Panc1 (cell line): Measurements from ENCODE around the gene RPL35. TPM values are rescaled to one million over a fixed set of nuclear protein-coding genes. Genes with fewer than 3 reads are reported as not detected.

Experiments
- ATAC-seq: fragments of 200-7000 bp; cut with Tn5 transposase; 2 replicates; pipeline ENCODE4 v1.9.1; 2020; ENCODE audit warnings: mild to moderate bottlenecking, moderate library complexity
- BruUV-seq: library from RNA; stranded (reverse); fragments of 400-500 nt; replicated peaks from 2 replicates; lab custom pipeline; 2021; lab: Mats Ljungman, UMichigan
- CTCF ChIA-PET: fragments of 300-600 bp; sonication (Branson Sonifier 250); formaldehyde crosslinking; loops from one replicate; lab custom pipeline; 2022; ENCODE audit warnings: antibody characterized with exemption; lab: Charles Lee
- POLR2A ChIA-PET: fragments of 300-600 bp; sonication (Branson Sonifier 250); formaldehyde crosslinking; loops from one replicate; lab custom pipeline; 2022; ENCODE audit warnings: antibody characterized with exemption; lab: Charles Lee
- DNase-seq: peaks from one replicate; pipeline ENCODE4 v3.0.0-alpha.2; 2010; ENCODE audit warnings: low read depth, low spot score
- H3K27ac ChIP-seq: 2 replicates; pipeline ENCODE4 v1.5.1; 2011; ENCODE audit warnings: mild to moderate bottlenecking, low read length, inconsistent platforms
- H3K27me3 ChIP-seq: fragments of 200-500 bp; sonication (Bioruptor generic); 2 replicates; pipeline ENCODE4 v1.6.0; 2014; ENCODE audit warnings: low read length, inconsistent platforms; ENCODE audit not compliant: control insufficient read depth, insufficient read depth
- H3K36me3 ChIP-seq: fragments of 200-500 bp; sonication (Bioruptor generic); 2 replicates; pipeline ENCODE4 v1.5.1; 2014; ENCODE audit warnings: inconsistent platforms, mild to moderate bottlenecking, low read length, moderate library complexity; ENCODE audit not compliant: control insufficient read depth, insufficient read depth
- H3K4me1 ChIP-seq: 2 replicates; pipeline ENCODE4 v1.5.1; 2011; ENCODE audit warnings: inconsistent platforms, mild to moderate bottlenecking, low read length, moderate library complexity; ENCODE audit not compliant: control insufficient read depth, insufficient read depth
- H3K4me3 ChIP-seq, 2 experiments: 2 replicates each; pipeline ENCODE4 v1.5.1; 2011 to 2012; ENCODE audit warnings: low read depth in 2 of 2, low read length in 2 of 2, mild to moderate bottlenecking in 2 of 2, inconsistent platforms in 1 of 2, moderate library complexity in 1 of 2
- H3K9me3 ChIP-seq: fragments of 200-500 bp; sonication (Bioruptor generic); 2 replicates; pipeline ENCODE4 v1.5.1; 2014; ENCODE audit warnings: low read depth, mild to moderate bottlenecking, inconsistent platforms, low read length, moderate library complexity; ENCODE audit not compliant: control insufficient read depth, insufficient read depth
- POLR2AphosphoS5 ChIP-seq: IDR thresholded peaks from 2 replicates; pipeline ENCODE4 v1.6.1; 2012; ENCODE audit warnings: mild to moderate bottlenecking, low read depth, low read length, moderate library complexity
- SIN3A ChIP-seq: IDR thresholded peaks from 2 replicates; pipeline ENCODE4 v1.6.1; 2012; ENCODE audit warnings: low read depth, mild to moderate bottlenecking, low read length, moderate library complexity, borderline replicate concordance; ENCODE audit not compliant: insufficient read depth
- TCF7L2 ChIP-seq: IDR thresholded peaks from 2 replicates; pipeline ENCODE4 v1.6.1; 2011; ENCODE audit warnings: mild to moderate bottlenecking, low read depth, low read length, inconsistent platforms
- in situ Hi-C: cut with HindIII; loops from 2 replicates; pipeline ENCODE4 v1.10.0; 2016; ENCODE audit warnings: low sequenced_read_pairs, low pct_unique_long_range_greater_than_20kb
- intact Hi-C: fragments of 100-400 bp; cut with micrococcal nuclease; formaldehyde crosslinking; loops from one replicate; pipeline ENCODE4 v1.10.0; 2022; ENCODE audit not compliant: unreplicated experiment
- total RNA-seq: library from RNA; stranded (reverse); gene quantifications from one replicate; pipeline ENCODE4 v1.2.1, GENCODE V29; 2021; ENCODE audit not compliant: unreplicated experiment
- TF ChIP-seq, protein P1 (sequence below): fragments of 450-650 bp; IDR thresholded peaks from 2 replicates; pipeline ENCODE4 v1.5.1; 2017; ENCODE audit warnings: mild to moderate bottlenecking
- TF ChIP-seq, protein P2 (sequence below), 2 experiments: IDR thresholded peaks; 2 replicates each; pipeline ENCODE4 v1.6.1; 2011 to 2012; ENCODE audit warnings: low read depth in 2 of 2, control low read depth in 1 of 2, low read length in 1 of 2, mild to moderate bottlenecking in 1 of 2, moderate library complexity in 1 of 2; ENCODE audit not compliant: insufficient read depth in 1 of 2

RPL35 gene
- total RNA-seq, 1 experiment from 2014 or later: 758 TPM

DNA sequence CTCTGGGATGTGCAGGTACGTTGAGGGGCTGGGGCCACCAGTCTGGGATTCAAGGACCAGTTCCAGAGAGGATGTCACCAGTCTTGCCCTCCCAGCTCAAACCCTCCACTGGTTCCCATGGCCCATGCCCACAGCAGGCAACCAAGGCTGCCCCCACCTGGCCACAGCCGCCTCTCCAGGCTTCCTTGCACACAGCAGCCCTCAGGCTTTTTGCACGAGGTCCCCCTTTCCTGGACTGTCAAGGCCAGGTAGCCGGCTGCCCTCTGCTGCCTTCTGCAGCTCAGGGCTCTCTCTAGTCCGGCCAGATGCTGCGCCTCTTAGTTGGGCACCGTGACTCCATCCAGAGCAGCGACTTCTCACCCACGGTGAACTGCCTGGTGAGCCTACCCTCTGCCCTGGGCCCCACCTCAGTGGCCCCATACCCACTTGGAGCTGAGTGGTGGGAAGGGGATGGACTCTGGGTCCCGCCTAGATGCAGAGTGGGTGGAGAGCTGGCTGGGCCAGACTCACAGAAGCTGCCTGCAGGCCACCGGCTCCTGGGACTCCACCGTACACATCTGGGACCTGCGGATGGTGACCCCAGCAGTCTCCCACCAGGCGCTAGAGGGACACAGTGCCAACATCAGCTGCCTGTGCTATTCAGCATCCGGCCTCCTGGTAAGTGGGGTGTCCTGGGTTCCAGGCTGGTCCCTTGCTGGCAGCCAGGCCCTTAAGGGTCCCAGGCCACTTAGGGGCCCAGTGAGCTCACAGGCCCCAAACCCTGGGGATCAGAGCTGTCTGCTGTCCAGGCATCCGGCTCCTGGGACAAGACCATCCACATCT lies 5.6 kb downstream of the RPL35 start:
- no peak for TF ChIP-seq POLR2AphosphoS5
- TF ChIP-seq, protein P1, sequence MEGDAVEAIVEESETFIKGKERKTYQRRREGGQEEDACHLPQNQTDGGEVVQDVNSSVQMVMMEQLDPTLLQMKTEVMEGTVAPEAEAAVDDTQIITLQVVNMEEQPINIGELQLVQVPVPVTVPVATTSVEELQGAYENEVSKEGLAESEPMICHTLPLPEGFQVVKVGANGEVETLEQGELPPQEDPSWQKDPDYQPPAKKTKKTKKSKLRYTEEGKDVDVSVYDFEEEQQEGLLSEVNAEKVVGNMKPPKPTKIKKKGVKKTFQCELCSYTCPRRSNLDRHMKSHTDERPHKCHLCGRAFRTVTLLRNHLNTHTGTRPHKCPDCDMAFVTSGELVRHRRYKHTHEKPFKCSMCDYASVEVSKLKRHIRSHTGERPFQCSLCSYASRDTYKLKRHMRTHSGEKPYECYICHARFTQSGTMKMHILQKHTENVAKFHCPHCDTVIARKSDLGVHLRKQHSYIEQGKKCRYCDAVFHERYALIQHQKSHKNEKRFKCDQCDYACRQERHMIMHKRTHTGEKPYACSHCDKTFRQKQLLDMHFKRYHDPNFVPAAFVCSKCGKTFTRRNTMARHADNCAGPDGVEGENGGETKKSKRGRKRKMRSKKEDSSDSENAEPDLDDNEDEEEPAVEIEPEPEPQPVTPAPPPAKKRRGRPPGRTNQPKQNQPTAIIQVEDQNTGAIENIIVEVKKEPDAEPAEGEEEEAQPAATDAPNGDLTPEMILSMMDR: peak; percentile 71
- no peaks in the 10 kb centered on the region for H3K9me3 ChIP-seq
- ATAC-seq (peak; percentile 66), DNase-seq (no peak)
- H3K36me3 ChIP-seq: peaks cover 5% of the 10 kb centered on the region
- in situ Hi-C loops (no loop called here), intact Hi-C loops (no loop called here)
- BruUV-seq: no TSS peak
- no peak overlapping the region for H3K27ac ChIP-seq
- H3K27me3 ChIP-seq: no peaks in the 10 kb centered on the region
- H3K4me3 ChIP-seq: no peak overlapping the region
- ChIA-PET POLR2A (interaction anchor here (0.5 kb wide), 1 partner anchor 20 kb away, joined by 12 read pairs; no protein-coding TSS in a partner anchor), CTCF (interaction anchor here (7.5 kb wide), 1 partner anchor 82 kb away, joined by 134 read pairs; the partner anchor contains the start of genes NR6A1 and OLFML2A)
- peaks cover 22% of the 10 kb centered on the region for H3K4me1 ChIP-seq

DNA sequence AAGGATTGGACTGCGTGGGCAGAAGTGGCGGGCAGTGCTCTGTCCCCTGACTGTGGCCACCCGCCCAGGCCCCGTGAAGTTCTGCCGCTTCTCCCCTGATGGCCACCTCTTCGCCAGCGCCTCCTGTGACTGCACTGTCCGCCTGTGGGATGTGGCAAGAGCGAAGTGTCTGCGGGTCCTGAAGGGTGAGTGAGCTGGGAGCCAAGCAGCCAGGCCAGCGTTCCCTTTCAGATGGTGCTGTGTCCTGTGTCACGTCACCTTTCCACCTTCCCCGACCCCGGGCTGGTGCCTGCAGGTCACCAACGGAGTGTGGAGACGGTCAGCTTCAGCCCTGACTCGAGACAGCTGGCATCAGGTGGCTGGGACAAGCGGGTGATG lies 6.2 kb downstream of the RPL35 start:
- ChIA-PET CTCF (interaction anchor here (7.5 kb wide), 1 partner anchor 81 kb away, joined by 134 read pairs; the partner anchor contains the start of genes NR6A1 and OLFML2A), POLR2A (interaction anchor here (0.5 kb wide), 2 partner anchors 19 to 900 kb away, joined by 3 to 12 read pairs; no protein-coding TSS in a partner anchor)
- no peak overlapping the region for H3K4me3 ChIP-seq
- TF ChIP-seq, protein P2, sequence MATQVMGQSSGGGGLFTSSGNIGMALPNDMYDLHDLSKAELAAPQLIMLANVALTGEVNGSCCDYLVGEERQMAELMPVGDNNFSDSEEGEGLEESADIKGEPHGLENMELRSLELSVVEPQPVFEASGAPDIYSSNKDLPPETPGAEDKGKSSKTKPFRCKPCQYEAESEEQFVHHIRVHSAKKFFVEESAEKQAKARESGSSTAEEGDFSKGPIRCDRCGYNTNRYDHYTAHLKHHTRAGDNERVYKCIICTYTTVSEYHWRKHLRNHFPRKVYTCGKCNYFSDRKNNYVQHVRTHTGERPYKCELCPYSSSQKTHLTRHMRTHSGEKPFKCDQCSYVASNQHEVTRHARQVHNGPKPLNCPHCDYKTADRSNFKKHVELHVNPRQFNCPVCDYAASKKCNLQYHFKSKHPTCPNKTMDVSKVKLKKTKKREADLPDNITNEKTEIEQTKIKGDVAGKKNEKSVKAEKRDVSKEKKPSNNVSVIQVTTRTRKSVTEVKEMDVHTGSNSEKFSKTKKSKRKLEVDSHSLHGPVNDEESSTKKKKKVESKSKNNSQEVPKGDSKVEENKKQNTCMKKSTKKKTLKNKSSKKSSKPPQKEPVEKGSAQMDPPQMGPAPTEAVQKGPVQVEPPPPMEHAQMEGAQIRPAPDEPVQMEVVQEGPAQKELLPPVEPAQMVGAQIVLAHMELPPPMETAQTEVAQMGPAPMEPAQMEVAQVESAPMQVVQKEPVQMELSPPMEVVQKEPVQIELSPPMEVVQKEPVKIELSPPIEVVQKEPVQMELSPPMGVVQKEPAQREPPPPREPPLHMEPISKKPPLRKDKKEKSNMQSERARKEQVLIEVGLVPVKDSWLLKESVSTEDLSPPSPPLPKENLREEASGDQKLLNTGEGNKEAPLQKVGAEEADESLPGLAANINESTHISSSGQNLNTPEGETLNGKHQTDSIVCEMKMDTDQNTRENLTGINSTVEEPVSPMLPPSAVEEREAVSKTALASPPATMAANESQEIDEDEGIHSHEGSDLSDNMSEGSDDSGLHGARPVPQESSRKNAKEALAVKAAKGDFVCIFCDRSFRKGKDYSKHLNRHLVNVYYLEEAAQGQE (IDR thresholded peaks at IDR 0.05; ENCODE audit: insufficient read depth in 1 of 2, low read depth in 2 of 2, low read length in 1 of 2): no peak
- TF ChIP-seq POLR2AphosphoS5: no peak
- TF ChIP-seq SIN3A: no peak
- no peak for TF ChIP-seq TCF7L2
- TF ChIP-seq, protein P1: no peak
- intact Hi-C loops: no loop called here
- DNase-seq: no peak
- H3K36me3 ChIP-seq: no peaks in the 10 kb centered on the region; the same call in none of the 2 replicates
- no TSS peak for BruUV-seq
- no peak for ATAC-seq
- peaks cover 22% of the 10 kb centered on the region for H3K4me1 ChIP-seq
- no peaks in the 10 kb centered on the region for H3K27me3 ChIP-seq
- H3K9me3 ChIP-seq: no peaks in the 10 kb centered on the region
- in situ Hi-C loops: no loop called here
- H3K27ac ChIP-seq: no peak overlapping the region
